WI38 (cell line): Measurements from ENCODE around the gene PCDHB16.
"Not testable (repeated sequence)": the region's sequence is repeated elsewhere in the genome, so short reads cannot be mapped to it uniquely, and the experiment has no call there.

Source experiments
- H3K4me3 ChIP-seq: 2 replicates; pipeline ENCODE4 v1.5.1; 2011; ENCODE audit warnings: low read depth, mild to moderate bottlenecking, control low read depth, low read length
- TF ChIP-seq, protein P1 (sequence below): IDR thresholded peaks from 2 replicates; pipeline ENCODE4 v1.5.1; 2012; ENCODE audit warnings: low read depth, mild to moderate bottlenecking, control low read depth, low read length

The PCDHB16 gene

GRCh38 chr5:141186897-141187512 is 4.8 kb downstream of the PCDHB16 start, which contains the start of gene PCDHB9:
PCDHB9 (plus strand) TSS chr5:141187161; CDS start chr5:141187319, 158 bp downstream.
- H3K4me3 ChIP-seq = peak within 1 kb of the TSS; percentile 51
- TF ChIP-seq, protein P1, sequence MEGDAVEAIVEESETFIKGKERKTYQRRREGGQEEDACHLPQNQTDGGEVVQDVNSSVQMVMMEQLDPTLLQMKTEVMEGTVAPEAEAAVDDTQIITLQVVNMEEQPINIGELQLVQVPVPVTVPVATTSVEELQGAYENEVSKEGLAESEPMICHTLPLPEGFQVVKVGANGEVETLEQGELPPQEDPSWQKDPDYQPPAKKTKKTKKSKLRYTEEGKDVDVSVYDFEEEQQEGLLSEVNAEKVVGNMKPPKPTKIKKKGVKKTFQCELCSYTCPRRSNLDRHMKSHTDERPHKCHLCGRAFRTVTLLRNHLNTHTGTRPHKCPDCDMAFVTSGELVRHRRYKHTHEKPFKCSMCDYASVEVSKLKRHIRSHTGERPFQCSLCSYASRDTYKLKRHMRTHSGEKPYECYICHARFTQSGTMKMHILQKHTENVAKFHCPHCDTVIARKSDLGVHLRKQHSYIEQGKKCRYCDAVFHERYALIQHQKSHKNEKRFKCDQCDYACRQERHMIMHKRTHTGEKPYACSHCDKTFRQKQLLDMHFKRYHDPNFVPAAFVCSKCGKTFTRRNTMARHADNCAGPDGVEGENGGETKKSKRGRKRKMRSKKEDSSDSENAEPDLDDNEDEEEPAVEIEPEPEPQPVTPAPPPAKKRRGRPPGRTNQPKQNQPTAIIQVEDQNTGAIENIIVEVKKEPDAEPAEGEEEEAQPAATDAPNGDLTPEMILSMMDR = peak; percentile 58

DNA sequence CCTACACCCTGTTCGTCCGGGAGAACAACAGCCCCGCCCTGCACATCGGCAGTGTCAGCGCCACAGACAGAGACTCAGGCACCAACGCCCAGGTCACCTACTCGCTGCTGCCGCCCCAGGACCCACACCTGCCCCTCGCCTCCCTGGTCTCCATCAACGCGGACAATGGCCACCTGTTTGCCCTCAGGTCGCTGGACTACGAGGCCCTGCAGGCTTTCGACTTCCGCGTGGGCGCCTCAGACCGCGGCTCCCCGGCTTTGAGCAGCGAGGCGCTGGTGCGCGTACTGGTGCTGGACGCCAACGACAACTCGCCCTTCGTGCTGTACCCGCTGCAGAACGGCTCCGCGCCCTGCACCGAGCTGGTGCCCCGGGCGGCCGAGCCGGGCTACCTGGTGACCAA is 6.5 kb downstream of the PCDHB16 start:
- not testable (repeated sequence) for H3K4me3 ChIP-seq

- not testable (repeated sequence) for H3K4me3 ChIP-seq
Observed at GRCh38 chr5:141189131-141189530, 6.9 kb downstream of the PCDHB16 start.

- H3K4me3 ChIP-seq = peak within 1 kb of the TSS; percentile 10; the same call in 1 of the 2 replicates
- TF ChIP-seq, protein P1 = peak; percentile 74
Observed at GRCh38 chr5:141192110-141192725, 10.0 kb downstream of the PCDHB16 start, which contains the start of gene PCDHB10. PCDHB10 (plus strand) TSS chr5:141192353; CDS start chr5:141192553, 200 bp downstream.

GRCh38 chr5:141194332-141194731 is 12.1 kb downstream of the PCDHB16 start:
- H3K4me3 ChIP-seq = not testable (repeated sequence)

DNA sequence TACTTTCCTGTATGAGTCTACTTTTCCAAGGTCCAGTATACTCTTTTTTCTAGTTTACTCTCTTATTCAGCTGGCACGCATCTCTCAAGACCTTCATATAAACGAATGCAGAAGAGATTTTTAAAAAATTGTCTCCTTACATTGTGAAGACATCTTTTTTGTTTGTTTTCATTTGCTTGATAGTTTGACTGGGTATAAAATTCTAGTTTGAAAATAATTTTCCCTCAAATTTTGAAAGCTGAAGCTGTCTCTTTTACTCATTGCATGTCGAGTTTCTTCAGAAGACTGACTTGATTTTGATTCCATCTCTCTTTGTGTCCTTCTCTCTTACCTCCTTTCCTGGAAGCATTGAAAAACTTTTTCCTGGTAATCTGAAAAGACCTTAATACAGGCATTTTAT is 14.2 kb downstream of the PCDHB16 start:
- TF ChIP-seq, protein P1 = no peak
- no peak overlapping the region for H3K4me3 ChIP-seq

DNA sequence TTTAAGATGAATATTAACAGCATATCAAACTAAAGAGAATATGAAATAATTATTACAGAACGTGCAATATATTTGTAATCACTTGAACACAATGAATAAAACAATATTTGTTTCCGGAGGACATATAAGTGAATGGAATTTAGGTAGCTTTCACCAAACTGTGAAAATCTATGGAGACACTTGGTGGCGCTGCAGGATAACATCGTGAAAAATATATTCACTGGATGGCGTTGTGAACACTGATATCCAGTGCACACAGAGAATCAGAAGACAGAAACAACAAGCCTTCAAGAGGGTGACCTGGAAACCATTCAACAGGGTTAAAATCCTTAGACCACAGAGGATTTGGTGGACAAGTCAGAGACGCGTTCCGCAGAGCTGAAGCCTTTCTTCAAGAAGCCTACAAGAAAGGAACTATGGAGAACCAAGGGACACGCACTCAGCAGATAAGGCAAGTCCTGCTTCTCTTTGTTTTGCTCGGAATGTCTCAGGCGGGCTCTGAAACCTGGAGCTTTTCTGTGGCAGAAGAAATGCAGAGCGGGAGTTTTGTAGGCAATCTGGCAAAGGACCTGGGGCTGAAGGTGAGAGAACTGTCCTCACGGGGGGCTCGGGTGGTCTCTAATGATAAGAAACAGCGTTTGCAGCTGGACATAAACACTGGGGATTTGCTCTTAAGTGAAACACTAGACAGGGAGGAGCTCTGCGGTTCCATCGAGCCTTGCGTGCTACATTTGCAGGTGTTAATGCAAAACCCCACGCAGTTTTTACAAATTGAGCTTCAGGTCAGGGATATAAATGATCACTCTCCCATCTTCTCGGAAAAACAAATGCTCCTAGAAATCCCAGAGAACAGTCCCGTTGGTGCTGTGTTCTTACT is 17.4 kb downstream of the PCDHB16 start, which contains the start of gene PCDHB11:
Gene PCDHB11, plus strand, starts transcription at position 269 of the 877 bp plus-strand sequence. Its CDS starts 148 bp downstream, at position 417.
- peak within 1 kb of the TSS; percentile 46 for H3K4me3 ChIP-seq
- TF ChIP-seq, protein P1 = peak; percentile 18; the same call in 1 of the 2 replicates

- H3K4me3 ChIP-seq = not testable (repeated sequence)
Observed at GRCh38 chr5:141201126-141201525, 18.9 kb downstream of the PCDHB16 start.

DNA sequence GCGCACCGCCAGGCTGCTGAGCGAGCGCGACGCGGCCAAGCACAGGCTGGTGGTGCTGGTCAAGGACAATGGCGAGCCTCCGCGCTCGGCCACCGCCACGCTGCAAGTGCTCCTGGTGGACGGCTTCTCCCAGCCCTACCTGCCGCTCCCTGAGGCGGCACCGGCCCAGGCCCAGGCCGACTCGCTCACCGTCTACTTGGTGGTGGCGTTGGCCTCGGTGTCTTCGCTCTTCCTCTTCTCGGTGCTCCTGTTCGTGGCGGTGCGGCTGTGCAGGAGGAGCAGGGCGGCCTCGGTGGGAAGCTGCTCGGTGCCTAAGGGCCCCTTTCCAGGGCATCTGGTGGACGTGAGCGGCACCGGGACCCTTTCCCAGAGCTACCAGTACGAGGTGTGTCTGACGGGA is 19.5 kb downstream of the PCDHB16 start:
- not testable (repeated sequence) for H3K4me3 ChIP-seq
